WERI-Rb-1 (cell line): ENCODE data around the gene HIP1.
"Not testable (repeated sequence)": the region's sequence is repeated elsewhere in the genome, so short reads cannot be mapped to it uniquely, and the experiment has no call there.

Experiments used
- DNase-seq: peaks from one replicate; pipeline ENCODE4 v3.0.0-alpha.2; 2020
- H3K27ac ChIP-seq: fragments of 250-450 bp; sonication (Bioruptor Pico); 2 replicates; pipeline ENCODE4 v1.5.1; 2020; ENCODE audit warnings: mild to moderate bottlenecking, moderate library complexity
- H3K27me3 ChIP-seq: fragments of 250-450 bp; sonication (Bioruptor Pico); 2 replicates; pipeline ENCODE4 v1.5.1; 2021; ENCODE audit warnings: mild to moderate bottlenecking, low read depth, moderate library complexity; ENCODE audit not compliant: insufficient read depth, severe bottlenecking
- H3K36me3 ChIP-seq: fragments of 250-450 bp; sonication (Bioruptor Pico); 2 replicates; pipeline ENCODE4 v1.5.1; 2020; ENCODE audit warnings: mild to moderate bottlenecking, moderate library complexity
- H3K4me3 ChIP-seq: 2 replicates; pipeline ENCODE4 v1.5.1; 2011; ENCODE audit warnings: low read depth, mild to moderate bottlenecking, control low read depth, low read length
- H3K9me3 ChIP-seq: fragments of 250-450 bp; sonication (Bioruptor Pico); 2 replicates; pipeline ENCODE4 v1.5.1; 2021; ENCODE audit warnings: mild to moderate bottlenecking, moderate library complexity; ENCODE audit not compliant: severe bottlenecking

HIP1 gene

GRCh38 chr7:75485355-75485978 is 253.3 kb downstream of the HIP1 start:
- H3K9me3 ChIP-seq, DNase-seq, H3K27me3 ChIP-seq, H3K36me3 ChIP-seq: not testable (repeated sequence)
- H3K4me3 ChIP-seq = peak overlapping the region; percentile 79
- peak overlapping the region; percentile 75 for H3K27ac ChIP-seq
